H9 (cell line): ENCODE data around the gene RFFL. TPM values are rescaled to one million over a fixed set of nuclear protein-coding genes. Genes with fewer than 3 reads are reported as not detected.

ENCODE experiments used
- DNase-seq: peaks from one replicate; pipeline ENCODE4 v3.0.0-alpha.2; 2017
- H2AFZ ChIP-seq: one replicate; pipeline ENCODE4 v1.6.1; 2013; ENCODE audit warnings: mild to moderate bottlenecking, low read length, control low read depth, moderate library complexity
- H2AK5ac ChIP-seq: 2 replicates; pipeline ENCODE4 v1.6.1; 2013; ENCODE audit warnings: low read length, control low read depth, mixed read lengths; ENCODE audit not compliant: insufficient read length
- H2BK120ac ChIP-seq: one replicate; pipeline ENCODE4 v1.6.1; 2013; ENCODE audit warnings: low read depth, mild to moderate bottlenecking, low read length, control low read depth, inconsistent platforms; ENCODE audit not compliant: poor library complexity, severe bottlenecking
- H2BK12ac ChIP-seq: 2 replicates; pipeline ENCODE4 v1.6.1; 2013; ENCODE audit warnings: low read length, control low read depth, mixed read lengths, low read depth; ENCODE audit not compliant: insufficient read length
- H2BK15ac ChIP-seq: 2 replicates; pipeline ENCODE4 v1.6.1; 2013; ENCODE audit warnings: low read depth, low read length, control low read depth
- H2BK20ac ChIP-seq: one replicate; pipeline ENCODE4 v1.6.1; 2013; ENCODE audit warnings: low read depth, mild to moderate bottlenecking, low read length, control low read depth, inconsistent platforms; ENCODE audit not compliant: poor library complexity, severe bottlenecking
- H2BK5ac ChIP-seq: 2 replicates; pipeline ENCODE4 v1.6.1; 2013; ENCODE audit warnings: low read length, control low read depth, mixed read lengths; ENCODE audit not compliant: insufficient read length
- H3K14ac ChIP-seq: 2 replicates; pipeline ENCODE4 v1.6.1; 2013; ENCODE audit warnings: low read length, control low read depth; ENCODE audit not compliant: insufficient read depth
- H3K18ac ChIP-seq: 2 replicates; pipeline ENCODE4 v1.6.1; 2013; ENCODE audit warnings: low read depth, mild to moderate bottlenecking, mixed read lengths, low read length, control low read depth; ENCODE audit not compliant: insufficient read length
- H3K23ac ChIP-seq: 2 replicates; pipeline ENCODE4 v1.6.1; 2013; ENCODE audit warnings: low read length, control low read depth, mixed read lengths, low read depth; ENCODE audit not compliant: insufficient read length
- H3K23me2 ChIP-seq: 2 replicates; pipeline ENCODE4 v1.6.1; 2013; ENCODE audit warnings: low read depth, mild to moderate bottlenecking, mixed read lengths, low read length, control low read depth; ENCODE audit not compliant: insufficient read length, poor library complexity, severe bottlenecking
- H3K27ac ChIP-seq: 2 replicates; pipeline ENCODE4 v1.5.1; 2013; ENCODE audit warnings: low read length, control low read depth, mixed read lengths, low read depth; ENCODE audit not compliant: insufficient read length
- H3K27me3 ChIP-seq: 2 replicates; pipeline ENCODE4 v1.6.1; 2013; ENCODE audit warnings: low read length, control low read depth, inconsistent platforms; ENCODE audit not compliant: insufficient read depth
- H3K4ac ChIP-seq: 2 replicates; pipeline ENCODE4 v1.6.1; 2013; ENCODE audit warnings: low read depth, mild to moderate bottlenecking, control low read depth, inconsistent platforms, low read length, moderate library complexity
- H3K4me1 ChIP-seq: 2 replicates; pipeline ENCODE4 v1.6.1; 2013; ENCODE audit warnings: low read length, control low read depth, inconsistent platforms; ENCODE audit not compliant: insufficient read depth
- H3K4me2 ChIP-seq: 2 replicates; pipeline ENCODE4 v1.6.1; 2013; ENCODE audit warnings: low read length, control low read depth, mixed read lengths; ENCODE audit not compliant: insufficient read length, insufficient read depth
- H3K56ac ChIP-seq: 2 replicates; pipeline ENCODE4 v1.6.1; 2013; ENCODE audit warnings: low read depth, mild to moderate bottlenecking, mixed read lengths, low read length, control low read depth; ENCODE audit not compliant: insufficient read length
- H3K79me1 ChIP-seq: 2 replicates; pipeline ENCODE4 v1.6.1; 2013; ENCODE audit warnings: low read depth, mild to moderate bottlenecking, moderate library complexity, low read length, control low read depth, inconsistent platforms; ENCODE audit not compliant: insufficient read depth, poor library complexity, severe bottlenecking
- H3K79me2 ChIP-seq: 2 replicates; pipeline ENCODE4 v1.6.1; 2013; ENCODE audit warnings: low read length, control low read depth, inconsistent platforms; ENCODE audit not compliant: insufficient read depth
- H3K9ac ChIP-seq: 2 replicates; pipeline ENCODE4 v1.6.1; 2013; ENCODE audit warnings: low read length, control low read depth, mixed read lengths; ENCODE audit not compliant: insufficient read length; ENCODE audit errors: extremely low read depth
- H3K9me3 ChIP-seq: one replicate; pipeline ENCODE4 v1.6.1; 2013; ENCODE audit warnings: low read depth, low read length, inconsistent platforms; ENCODE audit not compliant: control insufficient read depth
- H3T11ph ChIP-seq: one replicate; pipeline ENCODE4 v1.6.1; 2013; ENCODE audit warnings: mild to moderate bottlenecking, low read length, control low read depth, inconsistent platforms
- H4K20me1 ChIP-seq: one replicate; pipeline ENCODE4 v1.6.1; 2013; ENCODE audit not compliant: control insufficient read depth, insufficient read length, insufficient read depth
- H4K5ac ChIP-seq: 2 replicates; pipeline ENCODE4 v1.6.1; 2013; ENCODE audit warnings: low read depth, mild to moderate bottlenecking, mixed read lengths, low read length, control low read depth; ENCODE audit not compliant: insufficient read length
- H4K8ac ChIP-seq: replicated peaks from 2 replicates; pipeline ENCODE4 v1.6.1; 2013; ENCODE audit warnings: low read length, control low read depth, mixed read lengths, low read depth; ENCODE audit not compliant: insufficient read length
- H4K91ac ChIP-seq: 2 replicates; pipeline ENCODE4 v1.6.1; 2013; ENCODE audit warnings: low read depth, mild to moderate bottlenecking, moderate library complexity, mixed read lengths, low read length, control low read depth; ENCODE audit not compliant: insufficient read length
- H3K27ac Mint-ChIP-seq, 3 experiments: 2 replicates in 2 of 3; 3 replicates in 1 of 3; pipeline ENCODE4 v1.8.0; 2020 to 2021; ENCODE audit warnings: mixed read lengths in 3 of 3, mild to moderate bottlenecking in 1 of 3, moderate library complexity in 1 of 3
- H3K27me3 Mint-ChIP-seq: 2 replicates; pipeline ENCODE4 v1.8.0; 2021; ENCODE audit warnings: low read depth, mild to moderate bottlenecking, moderate library complexity, mixed read lengths
- H3K36me3 Mint-ChIP-seq, 3 experiments: 2 replicates in 2 of 3; 3 replicates in 1 of 3; pipeline ENCODE4 v1.8.0; 2020 to 2021; ENCODE audit warnings: low read depth in 3 of 3, mixed read lengths in 3 of 3; ENCODE audit not compliant: insufficient read depth in 1 of 3
- H3K4me1 Mint-ChIP-seq, 2 experiments: 2 replicates each; pipeline ENCODE4 v1.8.0; 2020; ENCODE audit warnings: mixed read lengths in 2 of 2
- H3K4me3 Mint-ChIP-seq, 2 experiments: 2 replicates in 1 of 2; 3 replicates in 1 of 2; pipeline ENCODE4 v1.8.0; 2020 to 2021; ENCODE audit warnings: mild to moderate bottlenecking in 2 of 2, mixed read lengths in 2 of 2, moderate library complexity in 1 of 2
- H3K9me3 Mint-ChIP-seq, 2 experiments: 2 replicates in 1 of 2; 3 replicates in 1 of 2; pipeline ENCODE4 v1.8.0; 2020; ENCODE audit warnings: mild to moderate bottlenecking in 2 of 2, mixed read lengths in 2 of 2, moderate library complexity in 1 of 2
- CTCF ChIP-seq: fragments of 200-600 bp; sonication (generic); conservative IDR thresholded peaks from 3 replicates; pipeline ENCODE4 v1.8.0; 2021; ENCODE audit warnings: antibody characterized with exemption, mild to moderate bottlenecking
- WGBS: extraction: QIAGEN DNeasy Blood & Tissue Kit; methylation state at CpG from one replicate; pipeline ENCODE4 v1.1.7; 2013; ENCODE audit warnings: missing lambda C conversion rate, low lambda C conversion rate, mixed read lengths; ENCODE audit not compliant: insufficient read length; ENCODE audit errors: extremely low coverage; 5-methylcytosine and 5-hydroxymethylcytosine counted together
- total RNA-seq: library from RNA; stranded (reverse); gene quantifications from 2 replicates; pipeline ENCODE4 v1.2.1, GENCODE V29; 2021

RFFL gene
- total RNA-seq, 1 experiment from 2014 or later = 21.1 TPM

GRCh38 chr17:35097776-35098175 lies 34.3 kb upstream of the RFFL start:
- Histone ChIP-seq H3K9ac (no peak overlapping the region), H3K4ac (no peak overlapping the region), H3K27ac (no peak overlapping the region), H2BK120ac (no peak overlapping the region), H2BK5ac (no peak overlapping the region), H2BK20ac (no peak overlapping the region), H3K23me2 (no peaks in the 10 kb centered on the region), H4K5ac (no peak overlapping the region), H4K20me1 (no peaks in the 10 kb centered on the region), H2AK5ac (no peak overlapping the region), H3K9me3 (no peaks in the 10 kb centered on the region), H3T11ph (no peak overlapping the region), H3K18ac (no peak overlapping the region), H4K8ac (no peak overlapping the region), H3K56ac (no peak overlapping the region), H3K4me1 (no peaks in the 10 kb centered on the region), H3K79me1 (no peaks in the 10 kb centered on the region), H3K4me2 (no peak overlapping the region), H3K27me3 (no peaks in the 10 kb centered on the region), H3K79me2 (no peaks in the 10 kb centered on the region), H2AFZ (no peak overlapping the region), H3K14ac (no peak overlapping the region), H2BK15ac (no peak overlapping the region), H4K91ac (no peak overlapping the region), H3K23ac (no peak overlapping the region), H2BK12ac (no peak overlapping the region)
- Mint-ChIP-seq H3K4me1 (no peaks in the 10 kb centered on the region), H3K4me3 (no peak overlapping the region), H3K27me3 (no peaks in the 10 kb centered on the region), H3K27ac (peak overlapping the region in 2 of 3 experiments; percentile 78; a peak in 3 of 7 replicates), H3K9me3 (no peaks in the 10 kb centered on the region), H3K36me3 (peaks cover 4 to 29% (median 24%) of the 10 kb centered on the region in 3 experiments; a peak in 6 of 7 replicates)
- DNase-seq = no peak
- TF ChIP-seq CTCF = no peak
- WGBS = no CpG with 5 or more reads among the region's 2 CpGs
